ENCODE data around the gene ROR2. TPM values are rescaled to one million over a fixed set of nuclear protein-coding genes. Genes with fewer than 3 reads are reported as not detected.
A peak's percentile ranks its signal among the peaks of the same experiment; 100 is the strongest.

ROR2 gene
- total and polyA plus RNA-seq, 2 of the 8 experiments (the other 6 are each of a cell fraction or from before 2014, with no cell fraction given): 2.7 to 4.3 TPM

DNA sequence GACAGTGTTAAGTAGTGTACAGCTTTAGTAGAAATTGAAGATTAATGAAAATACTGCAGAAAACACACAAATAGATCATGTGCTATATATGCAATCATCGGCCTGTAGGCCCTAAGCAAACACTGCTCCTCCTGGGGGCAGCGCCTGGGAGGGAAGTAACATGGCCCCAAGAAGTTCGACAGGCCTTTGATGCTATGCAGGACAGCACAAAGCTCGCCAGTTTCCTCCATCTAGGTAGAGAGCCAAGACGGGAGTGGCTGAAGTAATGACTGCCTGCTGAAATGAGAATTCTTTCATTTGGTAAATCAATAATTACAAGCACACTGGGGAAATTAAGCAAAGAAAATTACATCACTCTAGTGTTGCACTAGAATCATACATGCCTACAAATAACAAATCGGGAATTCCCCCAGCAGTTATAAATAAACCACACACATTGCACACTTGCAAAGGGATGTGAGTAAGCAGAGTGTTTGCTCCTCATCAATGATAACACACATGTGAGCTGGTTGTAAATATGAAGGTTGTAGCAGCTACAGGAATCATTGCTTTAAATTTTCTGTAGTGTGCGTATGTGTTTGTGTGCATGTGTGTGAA lies 306.4 kb downstream of the ROR2 start:
- H3K18ac ChIP-seq (ENCODE audit: extremely low read depth, low read length): no peak overlapping the region
- H3K56ac ChIP-seq (replicated peaks; ENCODE audit: insufficient read length, low read depth, low read length): no peak overlapping the region
- H3K79me2 ChIP-seq (ENCODE audit: control insufficient read depth in 1 of 2, insufficient read depth in 2 of 2, low read length in 2 of 2): no peaks in the 10 kb centered on the region
- H3K23ac ChIP-seq (ENCODE audit: insufficient read length): no peak overlapping the region
- no peak overlapping the region for H2BK120ac ChIP-seq (replicated peaks; ENCODE audit: low read depth, low read length)
- H3K4me1 ChIP-seq (replicated peaks in 1 of 4; ENCODE audit: control insufficient read depth in 3 of 4, insufficient read depth in 4 of 4, low read length in 3 of 4): no peaks in the 10 kb centered on the region
- no peak overlapping the region for H2BK12ac ChIP-seq (ENCODE audit: low read depth, low read length)
- no peaks in the 10 kb centered on the region for H3K23me2 ChIP-seq (ENCODE audit: low read depth, low read length)
- CTCF ChIA-PET (ENCODE audit: partially characterized antibody): no interaction called here
- H3K79me1 ChIP-seq (ENCODE audit: low read depth, low read length): no peaks in the 10 kb centered on the region; the same call in 1 of the 2 replicates
- H4K20me1 ChIP-seq (replicated peaks in 1 of 2; ENCODE audit: control insufficient read depth in 1 of 2, insufficient read depth in 2 of 2, low read length in 2 of 2): no peaks in the 10 kb centered on the region
- no peak overlapping the region for H3K4me2 ChIP-seq (ENCODE audit: insufficient read depth in 1 of 2, low read depth in 2 of 2, low read length in 2 of 2)
- no peak overlapping the region for H2AFZ ChIP-seq (ENCODE audit: low read length)
- H3K4me3 ChIP-seq (ENCODE audit: extremely low read depth in 1 of 4, insufficient read depth in 2 of 4, low read depth in 3 of 4, low read length in 4 of 4): no peak overlapping the region
- H3K36me3 ChIP-seq (ENCODE audit: control insufficient read depth in 2 of 4, insufficient read depth in 4 of 4, low read length in 3 of 4): no peaks in the 10 kb centered on the region
- no peak overlapping the region for H3K9ac ChIP-seq (replicated peaks in 1 of 4; ENCODE audit: extremely low read depth in 1 of 4, low read depth in 3 of 4, low read length in 3 of 4)
- H2AK5ac ChIP-seq (ENCODE audit: low read depth, low read length): no peak overlapping the region
- WGBS, 2 experiments (ENCODE audit: extremely low coverage in 1 of 2, insufficient coverage in 1 of 2, insufficient read length in 1 of 2, insufficient replicate concordance in 2 of 2, low coverage in 1 of 2, low lambda C conversion rate in 2 of 2, missing lambda C conversion rate in 1 of 2): 88% methylated on average over 7 of the region's 7 CpGs; no CpG with 5 or more reads in 1 of the 2 experiments
- no peak overlapping the region for H4K5ac ChIP-seq (ENCODE audit: insufficient read length, low read depth, low read length)
- H3K27me3 ChIP-seq (replicated peaks in 1 of 4; ENCODE audit: control insufficient read depth in 3 of 4, extremely low read depth in 1 of 4, insufficient read depth in 3 of 4, low read length in 3 of 4): no peaks in the 10 kb centered on the region
- POLR2A ChIA-PET (ENCODE audit: partially characterized antibody): interaction anchor here (0.5 kb wide), 1 partner anchor 27 kb away, joined by 5 read pairs; no protein-coding TSS in a partner anchor
- no peak for FAIRE-seq
- TF ChIP-seq SAP30 (IDR thresholded peaks at IDR 0.05; ENCODE audit: insufficient read depth, insufficient replicate concordance, low read length) (no peak), HDAC6 (IDR thresholded peaks at IDR 0.05; ENCODE audit: low read depth, low read length) (no peak), YY1 (IDR thresholded peaks at IDR 0.05; ENCODE audit: low read depth, low read length) (no peak), POLR2AphosphoS5 (IDR thresholded peaks at IDR 0.05; ENCODE audit: low read depth, low read length) (no peak), ASH2L (IDR thresholded peaks at IDR 0.05; ENCODE audit: low read length) (no peak), TAF1 (IDR thresholded peaks at IDR 0.05; ENCODE audit: low read depth, low read length) (no peak), NANOG (IDR thresholded peaks at IDR 0.05; ENCODE audit: insufficient read depth, low read depth, low read length, poor library complexity, severe bottlenecking) (no peak), RXRA (IDR thresholded peaks at IDR 0.05; ENCODE audit: insufficient read depth, low read depth, low read length) (no peak), CEBPB (IDR thresholded peaks at IDR 0.05; ENCODE audit: low read depth, low read length) (no peak)
- TF ChIP-seq, protein P1, sequence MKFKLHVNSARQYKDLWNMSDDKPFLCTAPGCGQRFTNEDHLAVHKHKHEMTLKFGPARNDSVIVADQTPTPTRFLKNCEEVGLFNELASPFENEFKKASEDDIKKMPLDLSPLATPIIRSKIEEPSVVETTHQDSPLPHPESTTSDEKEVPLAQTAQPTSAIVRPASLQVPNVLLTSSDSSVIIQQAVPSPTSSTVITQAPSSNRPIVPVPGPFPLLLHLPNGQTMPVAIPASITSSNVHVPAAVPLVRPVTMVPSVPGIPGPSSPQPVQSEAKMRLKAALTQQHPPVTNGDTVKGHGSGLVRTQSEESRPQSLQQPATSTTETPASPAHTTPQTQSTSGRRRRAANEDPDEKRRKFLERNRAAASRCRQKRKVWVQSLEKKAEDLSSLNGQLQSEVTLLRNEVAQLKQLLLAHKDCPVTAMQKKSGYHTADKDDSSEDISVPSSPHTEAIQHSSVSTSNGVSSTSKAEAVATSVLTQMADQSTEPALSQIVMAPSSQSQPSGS (IDR thresholded peaks at IDR 0.05; ENCODE audit: low read length): no peak
- TF ChIP-seq, protein P2, sequence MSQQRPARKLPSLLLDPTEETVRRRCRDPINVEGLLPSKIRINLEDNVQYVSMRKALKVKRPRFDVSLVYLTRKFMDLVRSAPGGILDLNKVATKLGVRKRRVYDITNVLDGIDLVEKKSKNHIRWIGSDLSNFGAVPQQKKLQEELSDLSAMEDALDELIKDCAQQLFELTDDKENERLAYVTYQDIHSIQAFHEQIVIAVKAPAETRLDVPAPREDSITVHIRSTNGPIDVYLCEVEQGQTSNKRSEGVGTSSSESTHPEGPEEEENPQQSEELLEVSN (IDR thresholded peaks at IDR 0.05): no peak
- no peak overlapping the region for H3K27ac ChIP-seq (ENCODE audit: low read depth, low read length)
- H4K91ac ChIP-seq (replicated peaks; ENCODE audit: insufficient read length, low read length): no peak overlapping the region
- DNase-seq (ENCODE audit: low read depth in 1 of 2, low spot score in 2 of 2): no peak
- no peak overlapping the region for H3K4ac ChIP-seq (replicated peaks; ENCODE audit: insufficient read length, low read depth, low read length)
- H3K14ac ChIP-seq (ENCODE audit: insufficient read length): no peak overlapping the region
- no peak overlapping the region for H4K8ac ChIP-seq (ENCODE audit: extremely low read depth, insufficient read depth, low read length)
- 0 out of 2 replicates have a peak overlapping the region, but pooled peaks have one; percentile 16 for H2BK20ac ChIP-seq (ENCODE audit: low read length)
- no peaks in the 10 kb centered on the region; a peak in 1 of 4 replicates for H3K9me3 ChIP-seq (ENCODE audit: insufficient read depth in 2 of 2, low read depth in 1 of 2, low read length in 1 of 2)
- H2BK5ac ChIP-seq (ENCODE audit: low read depth, low read length): no peak overlapping the region
- H2BK15ac ChIP-seq (ENCODE audit: low read length): no peak overlapping the region

Measured in H1 (cell line).